Sigmoid colon (tissue), 7 donors: ENCODE data around the gene GET4. TPM values are rescaled to one million over a fixed set of nuclear protein-coding genes. Genes with fewer than 3 reads are reported as not detected.
A peak's percentile ranks its signal among the peaks of the same experiment; 100 is the strongest.

Source experiments
- DNase-seq: peaks from one replicate; pipeline ENCODE4 v3.0.0-alpha.2; 2019
- H3K27ac ChIP-seq, 4 donors: fragments of 200-600 bp; sonication (generic); one replicate each; pipeline ENCODE4 v1.5.1; 2016 to 2019; ENCODE audit warnings: mild to moderate bottlenecking in 1 of 4
- H3K27me3 ChIP-seq, 3 donors: fragments of 200-600 bp; sonication (generic); one replicate each; pipeline ENCODE4 v1.5.1; 2019; ENCODE audit warnings: mild to moderate bottlenecking in 1 of 3
- H3K36me3 ChIP-seq, 4 donors: fragments of 200-600 bp; sonication (generic); one replicate each; pipeline ENCODE4 v1.5.1; 2016 to 2019
- H3K4me1 ChIP-seq, 4 donors: fragments of 200-600 bp; sonication (generic); one replicate each; pipeline ENCODE4 v1.5.1; 2017 to 2019
- H3K4me3 ChIP-seq, 4 donors: fragments of 200-600 bp; sonication (generic); one replicate each; pipeline ENCODE4 v1.5.1; 2017 to 2019; ENCODE audit warnings: mild to moderate bottlenecking in 2 of 4, moderate library complexity in 1 of 4
- H3K9me3 ChIP-seq, 4 donors: fragments of 200-600 bp in 3 of 4; sonication (generic) in 3 of 4; one replicate each; pipeline versions ENCODE4 v1.5.1 to v1.6.1; 2013 to 2019
- CTCF ChIP-seq, 4 experiments: fragments of 450-650 bp in 3 of 4; fragments of 200-600 bp in 1 of 4; IDR thresholded peaks; one replicate each; pipeline ENCODE4 v1.5.1; 2016 to 2019; ENCODE audit warnings: antibody characterized with exemption in 4 of 4, mild to moderate bottlenecking in 3 of 4, moderate library complexity in 2 of 4
- EP300 ChIP-seq, 4 donors: sonication (generic); formaldehyde crosslinking; IDR thresholded peaks; one replicate each; pipeline ENCODE4 v1.6.1; 2017; ENCODE audit warnings: antibody characterized with exemption in 4 of 4
- POLR2A ChIP-seq, 2 donors: fragments of 450-650 bp; IDR thresholded peaks; one replicate each; pipeline ENCODE4 v1.6.1; 2016; ENCODE audit warnings: antibody characterized with exemption in 2 of 2, mild to moderate bottlenecking in 2 of 2, moderate library complexity in 2 of 2
- POLR2AphosphoS5 ChIP-seq, 4 donors: sonication (generic); formaldehyde crosslinking; IDR thresholded peaks; one replicate each; pipeline ENCODE4 v1.6.1; 2017; ENCODE audit warnings: antibody characterized with exemption in 4 of 4
- WGBS, 2 donors: extraction: QIAGEN DNeasy Blood & Tissue Kit; methylation state at CpG; one replicate each; pipeline ENCODE4 v1.1.7; 2013; 5-methylcytosine and 5-hydroxymethylcytosine counted together
- intact Hi-C: fragments of 100-400 bp; cut with DNase I; formaldehyde crosslinking; loops from one replicate; pipeline ENCODE4 v1.15.1; 2023
- polyA plus RNA-seq, 3 donors: library from polyadenylated mRNA; stranded (reverse); fragments of 200-250 nt; gene quantifications; one replicate each; pipeline ENCODE4 v1.2.3, GENCODE V29; 2013
- total RNA-seq, 4 donors: library from RNA; depleted of rRNA; stranded (reverse); fragments of >200 nt; gene quantifications; one replicate each; pipeline ENCODE4 v1.1.0, GENCODE V29; 2016
- donor health status: healthy with polysubstance abuse.
- donor health status: Bipolar disorder and iron deficiency.
- donor health status: healthy.

The GET4 gene
- total and polyA plus RNA-seq, 7 donors = 20.3 to 51.4 (median 27.0) TPM

GRCh38 chr7:944744-945143, 68.4 kb downstream of the GET4 start:
- no peaks in the 10 kb centered on the region for H3K4me1 ChIP-seq
- TF ChIP-seq EP300 (IDR thresholded peaks at IDR 0.05) = no peak
- no peak overlapping the region for H3K27ac ChIP-seq
- H3K27me3 ChIP-seq = no peaks in the 10 kb centered on the region
- no peak for DNase-seq
- 29 to 72% methylated on average over 5 of the region's 5 CpGs for WGBS, 2 donors
- no peaks in the 10 kb centered on the region for H3K36me3 ChIP-seq
- H3K4me3 ChIP-seq = no peak overlapping the region
- intact Hi-C loops = no loop called here
- no peaks in the 10 kb centered on the region for H3K9me3 ChIP-seq

DNA sequence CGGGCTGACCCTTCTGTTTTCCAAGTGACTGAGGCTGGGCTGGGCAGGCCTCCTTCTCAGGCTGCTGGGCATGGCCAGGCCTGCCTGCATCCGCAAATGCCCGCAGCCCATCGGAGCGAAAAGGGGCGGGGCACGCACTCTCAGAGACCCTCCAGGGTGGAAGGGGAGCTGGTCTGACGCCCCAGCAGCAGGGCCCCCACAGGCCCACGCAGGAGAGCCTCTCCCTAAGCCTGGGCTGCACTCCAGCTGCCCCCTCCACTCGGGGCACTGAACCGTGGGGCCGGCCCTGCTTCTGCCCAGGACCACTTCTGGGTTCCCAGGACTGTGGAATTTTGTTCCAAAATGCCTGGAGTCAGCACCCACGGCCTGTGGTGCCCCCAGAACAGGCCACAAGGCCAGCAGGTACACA, 68.8 kb downstream of the GET4 start:
- intact Hi-C loops = no loop called here

GRCh38 chr7:945556-946255, 69.4 kb downstream of the GET4 start:
- Histone ChIP-seq H3K27ac (peak overlapping the region in 1 of 4 donors; percentile 18), H3K27me3 (no peaks in the 10 kb centered on the region), H3K36me3 (no peaks in the 10 kb centered on the region), H3K4me3 (no peak overlapping the region), H3K4me1 (no peaks in the 10 kb centered on the region), H3K9me3 (no peaks in the 10 kb centered on the region)
- DNase-seq = peak; percentile 60
- TF ChIP-seq POLR2A (IDR thresholded peaks at IDR 0.05) = peak in 1 of 2 donors; percentile 77
- TF ChIP-seq CTCF (IDR thresholded peaks at IDR 0.05) = no peak
- WGBS, 2 donors = 15 to 69% methylated on average over 30 of the region's 30 CpGs
- intact Hi-C loops = no loop called here

More for the DNA sequence above, 68.8 kb downstream of the GET4 start:
- H3K4me1 ChIP-seq = no peaks in the 10 kb centered on the region
- no peaks in the 10 kb centered on the region for H3K36me3 ChIP-seq
- TF ChIP-seq POLR2A (IDR thresholded peaks at IDR 0.05) = no peak
- no peak for TF ChIP-seq POLR2AphosphoS5 (IDR thresholded peaks at IDR 0.05)
- no peak for TF ChIP-seq EP300 (IDR thresholded peaks at IDR 0.05)
- TF ChIP-seq CTCF (IDR thresholded peaks at IDR 0.05) = no peak
- H3K9me3 ChIP-seq = no peaks in the 10 kb centered on the region
- H3K4me3 ChIP-seq = no peak overlapping the region
- H3K27ac ChIP-seq = peak overlapping the region in 1 of 4 donors; percentile 18
- WGBS, 2 donors = 16 to 72% methylated on average over 13 of the region's 13 CpGs
- DNase-seq = peak; percentile 51
- no peaks in the 10 kb centered on the region for H3K27me3 ChIP-seq

Other genes with a start within 250 kb of the GET4 start
- 10 to 100 TPM; 13.2 to 25.4 (median 16.0) TPM for gene DNAAF5, start 149.9 kb upstream of the GET4 start, total RNA-seq
- 10 to 100 TPM in 1 of 3 donors, 1 to 10 TPM in 2; 7.8 to 23.4 (median 9.7) TPM for gene DNAAF5, start 149.9 kb upstream of the GET4 start, polyA plus RNA-seq
- gene PRKAR1B, start 149.3 kb upstream of the GET4 start, total RNA-seq = 10 to 100 TPM in 3 of 4 donors, 1 to 10 TPM in 1; 9.7 to 26.6 (median 10.9) TPM
- 10 to 100 TPM in 2 of 3 donors, 1 to 10 TPM in 1; 9.5 to 20.4 (median 12.6) TPM for gene PRKAR1B, start 149.3 kb upstream of the GET4 start, polyA plus RNA-seq
- gene SUN1, start 44.1 kb upstream of the GET4 start, total RNA-seq = 100 to 1,000 TPM; 108 to 130 (median 119) TPM
- 10 to 100 TPM; 23.4 to 71.0 (median 30.1) TPM for gene SUN1, start 44.1 kb upstream of the GET4 start, polyA plus RNA-seq
- gene ADAP1, start 78.1 kb downstream of the GET4 start, total RNA-seq = 10 to 100 TPM; 11.4 to 72.6 (median 28.9) TPM
- gene ADAP1, start 78.1 kb downstream of the GET4 start, polyA plus RNA-seq = 100 to 1,000 TPM in 2 of 3 donors, 10 to 100 TPM in 1; 99.1 to 157 (median 109) TPM
- gene COX19, start 99.0 kb downstream of the GET4 start, total RNA-seq = 10 to 100 TPM in 1 of 4 donors, 1 to 10 TPM in 3; 8.9 to 12.7 (median 9.3) TPM
- 10 to 100 TPM in 1 of 3 donors, 1 to 10 TPM in 2; 5.1 to 11.5 (median 6.0) TPM for gene COX19, start 99.0 kb downstream of the GET4 start, polyA plus RNA-seq
- under 1 TPM in 1 of 4 donors, not detected in 3; 0.83 TPM for gene CYP2W1, start 106.6 kb downstream of the GET4 start, total RNA-seq
- 1 to 10 TPM in 1 of 3 donors, not detected in 2; 3.8 TPM for gene CYP2W1, start 106.6 kb downstream of the GET4 start, polyA plus RNA-seq
- gene GPR146, start 168.0 kb downstream of the GET4 start, total RNA-seq = 10 to 100 TPM; 10.8 to 33.5 (median 27.2) TPM
- gene GPR146, start 168.0 kb downstream of the GET4 start, polyA plus RNA-seq = 1 to 10 TPM; 3.0 to 7.1 (median 5.5) TPM
- gene GPER1, start 211.6 kb downstream of the GET4 start, total RNA-seq = 10 to 100 TPM in 2 of 4 donors, 1 to 10 TPM in 2; 4.6 to 15.8 (median 8.1) TPM
- 1 to 10 TPM; 3.5 to 4.2 (median 3.9) TPM for gene GPER1, start 211.6 kb downstream of the GET4 start, polyA plus RNA-seq